T-helper 22 cell (primary cell): ENCODE data around the gene FBXW7.
"Not testable (repeated sequence)": the region's sequence is repeated elsewhere in the genome, so short reads cannot be mapped to it uniquely, and the experiment has no call there.

Experiments used
- DNase-seq: peaks from one replicate; pipeline ENCODE4 v3.0.0-alpha.2; 2020; ENCODE audit warnings: low read depth

FBXW7 gene

GRCh38 chr4:152535903-152536544 is at the start of gene FBXW7:
Gene FBXW7, minus strand, starts transcription at chr4:152536092. Its CDS starts 124,289 bp downstream, at chr4:152411803.
- DNase-seq = peak; percentile 99

- no peak for DNase-seq
These were observed 49.1 kb upstream of the FBXW7 start for GRCh38 chr4:152585023-152585441.

GRCh38 chr4:152581536-152582160 is 45.8 kb upstream of the FBXW7 start:
- DNase-seq = no peak

GRCh38 chr4:152579916-152580315 is 44.0 kb upstream of the FBXW7 start:
- no peak for DNase-seq

- DNase-seq = no peak
These were observed 43.3 kb upstream of the FBXW7 start for GRCh38 chr4:152579107-152579764.

GRCh38 chr4:152578670-152579069 is 42.8 kb upstream of the FBXW7 start:
- DNase-seq = no peak

- no peak for DNase-seq
These were observed 42.0 kb upstream of the FBXW7 start for GRCh38 chr4:152577708-152578396.

- no peak for DNase-seq
These were observed 39.6 kb upstream of the FBXW7 start for GRCh38 chr4:152575533-152575932.

- no peak for DNase-seq
These were observed 38.0 kb upstream of the FBXW7 start for GRCh38 chr4:152573861-152574260.

- DNase-seq = no peak
These were observed 36.7 kb upstream of the FBXW7 start for GRCh38 chr4:152572417-152573086.

GRCh38 chr4:152571770-152572169 is 35.9 kb upstream of the FBXW7 start:
- DNase-seq = no peak

GRCh38 chr4:152571296-152571695 is 35.4 kb upstream of the FBXW7 start:
- no peak for DNase-seq

GRCh38 chr4:152565333-152565732 is 29.4 kb upstream of the FBXW7 start:
- no peak for DNase-seq

GRCh38 chr4:152564336-152564735 is 28.4 kb upstream of the FBXW7 start:
- DNase-seq = no peak

GRCh38 chr4:152563209-152563608 is 27.3 kb upstream of the FBXW7 start:
- no peak for DNase-seq

- no peak for DNase-seq
These were observed 23.7 kb upstream of the FBXW7 start for GRCh38 chr4:152559641-152560040.

- no peak for DNase-seq
These were observed 22.5 kb upstream of the FBXW7 start for GRCh38 chr4:152558396-152558795.

GRCh38 chr4:152556834-152557233 is 20.9 kb upstream of the FBXW7 start:
- no peak for DNase-seq

- DNase-seq = no peak
These were observed 20.4 kb upstream of the FBXW7 start for GRCh38 chr4:152556283-152556682.

- DNase-seq = no peak
These were observed 18.9 kb upstream of the FBXW7 start for GRCh38 chr4:152554742-152555141.

GRCh38 chr4:152550687-152551086 is 14.8 kb upstream of the FBXW7 start:
- DNase-seq = not testable (repeated sequence)

- DNase-seq = no peak
These were observed 9.2 kb upstream of the FBXW7 start for GRCh38 chr4:152545088-152545487.
